ENCODE data around the gene GPHA2. TPM values are rescaled to one million over a fixed set of nuclear protein-coding genes. Genes with fewer than 3 reads are reported as not detected.

GPHA2 gene
- total and polyA plus RNA-seq, 10 of the 15 experiments (the other 5 are each of a cell fraction or from before 2014, with no cell fraction given), result not detected

DNA sequence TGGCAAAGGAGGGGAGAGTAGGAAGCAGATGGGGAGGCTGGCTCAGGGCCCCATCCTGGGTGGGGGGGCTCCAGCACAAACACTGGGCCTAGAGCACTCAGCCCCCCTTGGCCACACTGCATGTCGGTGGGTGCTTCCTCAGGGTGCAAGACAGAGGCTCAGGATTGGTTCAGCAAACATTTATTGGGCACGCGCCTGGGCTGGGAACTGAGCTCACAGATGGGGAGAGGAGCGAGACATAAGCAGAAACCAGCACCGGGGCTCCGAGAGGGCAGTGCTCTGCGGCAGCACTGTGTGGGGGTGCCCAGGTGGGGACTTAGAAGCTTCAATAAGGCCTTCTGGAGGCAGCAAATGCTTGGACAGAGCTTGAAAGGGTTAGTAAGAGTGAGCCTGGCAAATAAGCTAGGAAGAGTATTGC, 45.2 kb downstream of the GPHA2 start:
- Histone ChIP-seq H3K9ac (ENCODE audit: control insufficient read depth, insufficient read depth, low read length) (no peak overlapping the region), H3K4me3 (no peak overlapping the region), H3K79me2 (ENCODE audit: control insufficient read depth, insufficient read depth, low read length) (no peaks in the 10 kb centered on the region), H3K36me3 (ENCODE audit: control insufficient read depth in 2 of 2, insufficient read depth in 2 of 2, low read length in 1 of 2) (no peaks in the 10 kb centered on the region), H3K9me3 (replicated peaks; ENCODE audit: control insufficient read depth, insufficient read depth, low read length) (no peaks in the 10 kb centered on the region), H4K20me1 (ENCODE audit: control insufficient read depth, insufficient read depth) (no peaks in the 10 kb centered on the region), H3K4me1 (ENCODE audit: control insufficient read depth, insufficient read depth, low read length) (peaks cover 12% of the 10 kb centered on the region), H2AFZ (ENCODE audit: control insufficient read depth, low read depth, low read length) (no peak overlapping the region), H3K4me2 (ENCODE audit: control insufficient read depth, insufficient read depth) (no peak overlapping the region), H3K27me3 (replicated peaks in 1 of 2; ENCODE audit: control insufficient read depth in 2 of 2, insufficient read depth in 2 of 2, low read length in 1 of 2) (no peaks in the 10 kb centered on the region), H3K27ac (ENCODE audit: control insufficient read depth, insufficient read depth) (no peak overlapping the region)
- DNase-seq (ENCODE audit: low read depth, low spot score) (no peak), ATAC-seq (no peak), FAIRE-seq (no peak)
- 85% methylated on average over 7 of the region's 7 CpGs for WGBS (ENCODE audit: insufficient coverage, insufficient replicate concordance, low lambda C conversion rate, missing lambda C conversion rate)
- BruUV-seq (replicated peaks), result no TSS peak
- no peak for TF ChIP-seq TAF1 (IDR thresholded peaks at IDR 0.05; ENCODE audit: borderline replicate concordance, low read depth, low read length)
- TF ChIP-seq SP1 (IDR thresholded peaks at IDR 0.05; ENCODE audit: low read depth, low read length), result no peak
- TF ChIP-seq TARDBP (IDR thresholded peaks at IDR 0.05; ENCODE audit: borderline replicate concordance), result no peak
- TF ChIP-seq TBL1XR1 (IDR thresholded peaks at IDR 0.05; ENCODE audit: low read depth, low read length), result no peak
- in situ Hi-C loops (cut with MboI) (loop anchor here (5.0 kb wide), 1 partner anchor 43 kb away; no protein-coding TSS in a partner anchor), intact Hi-C loops (cut with micrococcal nuclease; ENCODE audit: unreplicated experiment) (no loop called here)
- ChIA-PET SMC1A (ENCODE audit: uncharacterized antibody, unreplicated experiment) (interaction anchor here (1.0 to 7.2 kb wide), 5 partner anchors 15 to 107 kb away, joined by 3 to 138 read pairs (median 5); partner anchors contain the start of gene BATF2), RAD21 (ENCODE audit: unreplicated experiment) (interaction anchor here (0.8 to 4.7 kb wide), 3 partner anchors 21 to 42 kb away, joined by 3 to 61 read pairs (median 8); no protein-coding TSS in a partner anchor), POLR2A (interaction anchor here (19.9 kb wide), 1 partner anchor 32 kb away, joined by 620 read pairs; no protein-coding TSS in a partner anchor), CTCF (interaction anchor here (1.2 to 30.0 kb wide), 3 partner anchors 13 to 240 kb away, joined by 4 to 1208 read pairs (median 63); partner anchors contain the start of genes CDC42BPG and EHD1)

DNA sequence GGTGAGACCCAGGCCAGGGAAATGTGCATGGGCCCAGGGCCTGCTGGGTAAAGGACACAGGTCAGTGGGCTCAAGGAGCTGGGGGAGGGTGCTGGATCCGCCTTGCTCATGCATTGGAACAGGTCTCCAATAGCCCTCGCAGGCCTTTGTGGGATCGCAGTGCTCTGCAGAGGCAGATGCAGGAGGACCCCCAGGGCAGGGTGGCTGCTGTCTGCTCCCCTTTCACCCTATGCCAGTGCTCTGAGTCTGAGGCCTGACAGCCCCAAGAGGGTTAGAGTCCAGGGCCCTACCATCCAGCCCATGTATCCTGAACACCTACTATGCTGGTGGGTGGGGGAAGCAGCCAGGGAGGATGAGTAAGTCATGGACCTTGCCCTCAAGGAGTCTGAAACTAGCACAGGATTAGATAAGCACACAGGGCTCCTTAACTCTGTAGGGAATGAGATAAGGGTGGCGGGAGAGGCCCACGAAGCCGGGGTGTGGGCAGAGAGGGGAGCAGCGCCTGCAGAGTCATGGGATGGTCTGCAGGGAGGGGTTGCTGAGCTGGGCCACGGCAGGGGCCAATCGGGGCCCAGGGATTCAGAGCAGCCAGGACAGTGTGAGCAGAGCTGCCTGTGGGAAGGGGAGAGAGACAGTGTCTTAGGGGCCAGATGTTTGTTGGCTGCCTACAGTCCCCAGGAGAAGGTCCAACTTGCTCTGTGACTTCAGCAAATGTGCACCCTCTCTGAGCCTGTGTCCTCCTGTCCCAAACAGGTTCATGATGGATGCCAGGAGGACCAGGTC, 46.8 kb downstream of the GPHA2 start:
- Histone ChIP-seq H3K9me3 (replicated peaks; ENCODE audit: control insufficient read depth, insufficient read depth, low read length) (no peaks in the 10 kb centered on the region), H3K79me2 (ENCODE audit: control insufficient read depth, insufficient read depth, low read length) (no peaks in the 10 kb centered on the region), H2AFZ (ENCODE audit: control insufficient read depth, low read depth, low read length) (no peak overlapping the region), H3K4me1 (ENCODE audit: control insufficient read depth, insufficient read depth, low read length) (peaks cover 12% of the 10 kb centered on the region), H3K4me2 (ENCODE audit: control insufficient read depth, insufficient read depth) (0 out of 2 replicates have a peak overlapping the region, but pooled peaks have one; percentile 69), H4K20me1 (ENCODE audit: control insufficient read depth, insufficient read depth) (no peaks in the 10 kb centered on the region), H3K36me3 (ENCODE audit: control insufficient read depth in 2 of 2, insufficient read depth in 2 of 2, low read length in 1 of 2) (no peaks in the 10 kb centered on the region), H3K27ac (ENCODE audit: control insufficient read depth, insufficient read depth) (no peak overlapping the region), H3K9ac (ENCODE audit: control insufficient read depth, insufficient read depth, low read length) (no peak overlapping the region), H3K4me3 (no peak overlapping the region), H3K27me3 (replicated peaks in 1 of 2; ENCODE audit: control insufficient read depth in 2 of 2, insufficient read depth in 2 of 2, low read length in 1 of 2) (no peaks in the 10 kb centered on the region)
- ChIA-PET SMC1A (ENCODE audit: uncharacterized antibody, unreplicated experiment) (interaction anchor here (0.9 to 6.1 kb wide), 6 partner anchors 11 to 291 kb away, joined by 3 to 54 read pairs (median 5); no protein-coding TSS in a partner anchor), RAD21 (ENCODE audit: unreplicated experiment) (interaction anchor here (0.9 to 4.7 kb wide), 4 partner anchors 11 to 41 kb away, joined by 3 to 61 read pairs (median 6); no protein-coding TSS in a partner anchor), POLR2A (interaction anchor here (0.6 to 19.9 kb wide), 5 partner anchors 11 to 602 kb away, joined by 4 to 620 read pairs (median 5); partner anchors contain the start of gene EHD1), CTCF (interaction anchor here (0.6 to 30.0 kb wide), 8 partner anchors 10 to 388 kb away, joined by 3 to 1208 read pairs (median 9); partner anchors contain the start of genes CDC42BPG and EHD1)
- FAIRE-seq (peak; percentile 18), ATAC-seq (no peak), DNase-seq (ENCODE audit: low read depth, low spot score) (no peak)
- intact Hi-C loops (cut with micrococcal nuclease; ENCODE audit: unreplicated experiment) (no loop called here), in situ Hi-C loops (cut with MboI) (no loop called here)
- TF ChIP-seq GATAD2B (conservative IDR thresholded peaks at IDR 0.05; ENCODE audit: low read depth) (no peak), SP1 (IDR thresholded peaks at IDR 0.05; ENCODE audit: low read depth, low read length) (no peak), MEF2B (IDR thresholded peaks at IDR 0.05; ENCODE audit: partially characterized antibody, poor library complexity, severe bottlenecking) (no peak)
- TF ChIP-seq, protein P1, sequence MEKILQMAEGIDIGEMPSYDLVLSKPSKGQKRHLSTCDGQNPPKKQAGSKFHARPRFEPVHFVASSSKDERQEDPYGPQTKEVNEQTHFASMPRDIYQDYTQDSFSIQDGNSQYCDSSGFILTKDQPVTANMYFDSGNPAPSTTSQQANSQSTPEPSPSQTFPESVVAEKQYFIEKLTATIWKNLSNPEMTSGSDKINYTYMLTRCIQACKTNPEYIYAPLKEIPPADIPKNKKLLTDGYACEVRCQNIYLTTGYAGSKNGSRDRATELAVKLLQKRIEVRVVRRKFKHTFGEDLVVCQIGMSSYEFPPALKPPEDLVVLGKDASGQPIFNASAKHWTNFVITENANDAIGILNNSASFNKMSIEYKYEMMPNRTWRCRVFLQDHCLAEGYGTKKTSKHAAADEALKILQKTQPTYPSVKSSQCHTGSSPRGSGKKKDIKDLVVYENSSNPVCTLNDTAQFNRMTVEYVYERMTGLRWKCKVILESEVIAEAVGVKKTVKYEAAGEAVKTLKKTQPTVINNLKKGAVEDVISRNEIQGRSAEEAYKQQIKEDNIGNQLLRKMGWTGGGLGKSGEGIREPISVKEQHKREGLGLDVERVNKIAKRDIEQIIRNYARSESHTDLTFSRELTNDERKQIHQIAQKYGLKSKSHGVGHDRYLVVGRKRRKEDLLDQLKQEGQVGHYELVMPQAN (conservative IDR thresholded peaks at IDR 0.05), result no peak
- TF ChIP-seq, protein P2, sequence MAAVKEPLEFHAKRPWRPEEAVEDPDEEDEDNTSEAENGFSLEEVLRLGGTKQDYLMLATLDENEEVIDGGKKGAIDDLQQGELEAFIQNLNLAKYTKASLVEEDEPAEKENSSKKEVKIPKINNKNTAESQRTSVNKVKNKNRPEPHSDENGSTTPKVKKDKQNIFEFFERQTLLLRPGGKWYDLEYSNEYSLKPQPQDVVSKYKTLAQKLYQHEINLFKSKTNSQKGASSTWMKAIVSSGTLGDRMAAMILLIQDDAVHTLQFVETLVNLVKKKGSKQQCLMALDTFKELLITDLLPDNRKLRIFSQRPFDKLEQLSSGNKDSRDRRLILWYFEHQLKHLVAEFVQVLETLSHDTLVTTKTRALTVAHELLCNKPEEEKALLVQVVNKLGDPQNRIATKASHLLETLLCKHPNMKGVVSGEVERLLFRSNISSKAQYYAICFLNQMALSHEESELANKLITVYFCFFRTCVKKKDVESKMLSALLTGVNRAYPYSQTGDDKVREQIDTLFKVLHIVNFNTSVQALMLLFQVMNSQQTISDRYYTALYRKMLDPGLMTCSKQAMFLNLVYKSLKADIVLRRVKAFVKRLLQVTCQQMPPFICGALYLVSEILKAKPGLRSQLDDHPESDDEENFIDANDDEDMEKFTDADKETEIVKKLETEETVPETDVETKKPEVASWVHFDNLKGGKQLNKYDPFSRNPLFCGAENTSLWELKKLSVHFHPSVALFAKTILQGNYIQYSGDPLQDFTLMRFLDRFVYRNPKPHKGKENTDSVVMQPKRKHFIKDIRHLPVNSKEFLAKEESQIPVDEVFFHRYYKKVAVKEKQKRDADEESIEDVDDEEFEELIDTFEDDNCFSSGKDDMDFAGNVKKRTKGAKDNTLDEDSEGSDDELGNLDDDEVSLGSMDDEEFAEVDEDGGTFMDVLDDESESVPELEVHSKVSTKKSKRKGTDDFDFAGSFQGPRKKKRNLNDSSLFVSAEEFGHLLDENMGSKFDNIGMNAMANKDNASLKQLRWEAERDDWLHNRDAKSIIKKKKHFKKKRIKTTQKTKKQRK (IDR thresholded peaks at IDR 0.05; ENCODE audit: low read depth, low read length), result no peak
- BruUV-seq (replicated peaks), result no TSS peak
- WGBS (ENCODE audit: insufficient coverage, insufficient replicate concordance, low lambda C conversion rate, missing lambda C conversion rate), result 62% methylated on average over 9 of the region's 9 CpGs

Data from GM12878 (cell line).